Thyroid gland (tissue), 4 donors: ENCODE data around the gene SVOPL.

ENCODE experiments used
- POLR2A ChIP-seq, 2 donors: fragments of 450-650 bp; IDR thresholded peaks; one replicate each; pipeline ENCODE4 v1.6.1; 2017; ENCODE audit warnings: antibody characterized with exemption in 2 of 2, mild to moderate bottlenecking in 2 of 2, moderate library complexity in 1 of 2
- TF ChIP-seq, protein P1 (sequence below), 6 experiments: fragments of 200-600 bp in 3 of 6; fragments of 450-650 bp in 3 of 6; sonication (generic) in 3 of 6; IDR thresholded peaks; one replicate each; pipeline ENCODE4 v1.5.1; 2016 to 2019; ENCODE audit warnings: antibody characterized with exemption in 6 of 6, mild to moderate bottlenecking in 2 of 6, inconsistent platforms in 1 of 6, moderate library complexity in 1 of 6

DNA sequence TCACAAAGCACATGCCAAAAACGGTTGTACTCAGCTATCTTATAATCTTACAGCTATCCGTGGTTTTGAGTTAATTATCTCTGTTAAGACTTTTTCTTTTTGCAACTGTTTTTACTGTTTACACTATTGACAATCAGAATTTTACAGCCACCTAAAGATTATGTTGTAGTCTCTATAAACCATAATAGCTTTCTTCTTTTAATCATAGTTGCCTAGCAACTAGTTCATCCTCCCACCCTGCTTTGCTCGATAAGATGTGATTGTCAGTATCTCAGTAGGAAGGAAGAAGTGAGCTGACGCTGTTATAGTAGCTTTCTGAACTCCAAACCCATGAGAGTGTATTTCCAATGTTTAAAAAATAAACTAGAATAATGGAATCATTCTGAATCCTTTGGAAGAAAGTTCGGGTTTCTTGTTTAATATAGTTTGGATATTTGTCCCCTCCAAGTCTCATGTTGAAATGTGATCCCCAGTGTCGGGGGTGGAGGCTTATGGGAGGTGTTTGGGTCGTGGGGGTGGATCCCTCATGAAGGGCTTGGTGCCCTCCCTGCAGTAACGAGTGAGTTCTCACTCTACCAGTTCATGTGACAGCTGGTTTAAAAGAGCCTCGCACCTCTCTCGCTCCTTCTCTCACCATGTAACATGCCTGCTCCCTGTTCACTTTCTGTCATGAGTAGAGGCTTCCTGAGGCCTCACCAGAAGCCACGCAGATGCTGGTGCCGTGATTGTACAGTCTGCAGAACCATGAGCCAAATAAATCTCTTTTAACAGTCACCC lies 68.1 kb downstream of the SVOPL start:
- TF ChIP-seq, protein P1, sequence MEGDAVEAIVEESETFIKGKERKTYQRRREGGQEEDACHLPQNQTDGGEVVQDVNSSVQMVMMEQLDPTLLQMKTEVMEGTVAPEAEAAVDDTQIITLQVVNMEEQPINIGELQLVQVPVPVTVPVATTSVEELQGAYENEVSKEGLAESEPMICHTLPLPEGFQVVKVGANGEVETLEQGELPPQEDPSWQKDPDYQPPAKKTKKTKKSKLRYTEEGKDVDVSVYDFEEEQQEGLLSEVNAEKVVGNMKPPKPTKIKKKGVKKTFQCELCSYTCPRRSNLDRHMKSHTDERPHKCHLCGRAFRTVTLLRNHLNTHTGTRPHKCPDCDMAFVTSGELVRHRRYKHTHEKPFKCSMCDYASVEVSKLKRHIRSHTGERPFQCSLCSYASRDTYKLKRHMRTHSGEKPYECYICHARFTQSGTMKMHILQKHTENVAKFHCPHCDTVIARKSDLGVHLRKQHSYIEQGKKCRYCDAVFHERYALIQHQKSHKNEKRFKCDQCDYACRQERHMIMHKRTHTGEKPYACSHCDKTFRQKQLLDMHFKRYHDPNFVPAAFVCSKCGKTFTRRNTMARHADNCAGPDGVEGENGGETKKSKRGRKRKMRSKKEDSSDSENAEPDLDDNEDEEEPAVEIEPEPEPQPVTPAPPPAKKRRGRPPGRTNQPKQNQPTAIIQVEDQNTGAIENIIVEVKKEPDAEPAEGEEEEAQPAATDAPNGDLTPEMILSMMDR (IDR thresholded peaks at IDR 0.05) = no peak
- no peak for TF ChIP-seq POLR2A (IDR thresholded peaks at IDR 0.05)
